Measurements from ENCODE around the gene HCRTR1. TPM values are rescaled to one million over a fixed set of nuclear protein-coding genes. Genes with fewer than 3 reads are reported as not detected.

The HCRTR1 gene
- total RNA-seq, 1 donor from 2014 or later, result not detected

- TF ChIP-seq CTCF (conservative IDR thresholded peaks at IDR 0.05), result peak; percentile 60
- Mint-ChIP-seq H3K27me3 (ENCODE audit: low read depth) (peaks cover 49% of the 10 kb centered on the region), H3K27ac (ENCODE audit: unreplicated experiment) (no peak overlapping the region), H3K9me3 (no peaks in the 10 kb centered on the region), H3K36me3 (ENCODE audit: low read depth) (no peaks in the 10 kb centered on the region), H3K4me1 (no peaks in the 10 kb centered on the region), H3K4me3 (no peak overlapping the region)
- peak; percentile 52 for DNase-seq (ENCODE audit: low read depth, low spot score)
Observed at GRCh38 chr1:31587720-31588423, 29.6 kb upstream of the HCRTR1 start.

- Mint-ChIP-seq H3K4me1 (no peaks in the 10 kb centered on the region), H3K4me3 (no peak overlapping the region), H3K9me3 (no peaks in the 10 kb centered on the region), H3K27me3 (ENCODE audit: low read depth) (peaks cover 55% of the 10 kb centered on the region), H3K36me3 (ENCODE audit: low read depth) (no peaks in the 10 kb centered on the region), H3K27ac (ENCODE audit: unreplicated experiment) (no peak overlapping the region)
- TF ChIP-seq CTCF (conservative IDR thresholded peaks at IDR 0.05), result no peak
- DNase-seq (ENCODE audit: low read depth, low spot score), result no peak
Observed at GRCh38 chr1:31588751-31589515, 28.6 kb upstream of the HCRTR1 start.

- TF ChIP-seq CTCF (conservative IDR thresholded peaks at IDR 0.05), result no peak
- Mint-ChIP-seq H3K27me3 (ENCODE audit: low read depth) (peaks cover 59% of the 10 kb centered on the region), H3K27ac (ENCODE audit: unreplicated experiment) (no peak overlapping the region), H3K4me1 (peaks cover 11% of the 10 kb centered on the region), H3K36me3 (ENCODE audit: low read depth) (no peaks in the 10 kb centered on the region), H3K4me3 (no peak overlapping the region), H3K9me3 (no peaks in the 10 kb centered on the region)
- no peak for DNase-seq (ENCODE audit: low read depth, low spot score)
Observed at GRCh38 chr1:31591425-31592093, 25.9 kb upstream of the HCRTR1 start.

GRCh38 chr1:31592132-31592531, 25.4 kb upstream of the HCRTR1 start:
- no peak for TF ChIP-seq CTCF (conservative IDR thresholded peaks at IDR 0.05)
- Mint-ChIP-seq H3K4me3 (no peak overlapping the region), H3K27me3 (ENCODE audit: low read depth) (peaks cover 59% of the 10 kb centered on the region), H3K27ac (ENCODE audit: unreplicated experiment) (no peak overlapping the region), H3K36me3 (ENCODE audit: low read depth) (no peaks in the 10 kb centered on the region), H3K9me3 (no peaks in the 10 kb centered on the region), H3K4me1 (peaks cover 15% of the 10 kb centered on the region)
- DNase-seq (ENCODE audit: low read depth, low spot score), result no peak

GRCh38 chr1:31593136-31593665, 24.3 kb upstream of the HCRTR1 start:
- H3K4me3 Mint-ChIP-seq, result no peak overlapping the region
- peaks cover 15% of the 10 kb centered on the region for H3K4me1 Mint-ChIP-seq
- H3K27me3 Mint-ChIP-seq (ENCODE audit: low read depth), result peaks cover 52% of the 10 kb centered on the region
- H3K36me3 Mint-ChIP-seq (ENCODE audit: low read depth), result no peaks in the 10 kb centered on the region
- TF ChIP-seq CTCF (conservative IDR thresholded peaks at IDR 0.05), result no peak
- H3K9me3 Mint-ChIP-seq, result no peaks in the 10 kb centered on the region
- H3K27ac Mint-ChIP-seq (ENCODE audit: unreplicated experiment), result no peak overlapping the region
- no peak for DNase-seq (ENCODE audit: low read depth, low spot score)

All from neural crest cell (in vitro differentiated cells).